22Rv1 (cell line): ENCODE measurements around the gene SLC6A1.
"Not testable (repeated sequence)": the region's sequence is repeated elsewhere in the genome, so short reads cannot be mapped to it uniquely, and the experiment has no call there.

Experiments used
- H3K27ac ChIP-seq: fragments of 450-650 bp; 2 replicates; pipeline ENCODE4 v1.5.1; 2017
- CTCF ChIP-seq: fragments of 450-650 bp; IDR thresholded peaks from 2 replicates; pipeline ENCODE4 v1.5.1; 2017; ENCODE audit warnings: mild to moderate bottlenecking
- ZFX ChIP-seq: fragments of 450-650 bp; IDR thresholded peaks from 2 replicates; pipeline ENCODE4 v1.6.1; 2017; ENCODE audit warnings: antibody characterized with exemption, borderline replicate concordance

Gene SLC6A1

GRCh38 chr3:11062704-11063103 lies 70.2 kb downstream of the SLC6A1 start:
- TF ChIP-seq CTCF (no peak), ZFX (no peak)
- no peak overlapping the region for H3K27ac ChIP-seq

GRCh38 chr3:11071096-11071755 lies 78.7 kb downstream of the SLC6A1 start:
- no peak overlapping the region for H3K27ac ChIP-seq
- TF ChIP-seq ZFX (no peak), CTCF (no peak)

- TF ChIP-seq CTCF (no peak), ZFX (no peak)
- H3K27ac ChIP-seq: no peak overlapping the region
These were observed 80.1 kb downstream of the SLC6A1 start for GRCh38 chr3:11072631-11073030.

- H3K27ac ChIP-seq: no peak overlapping the region
- TF ChIP-seq CTCF: no peak
- no peak for TF ChIP-seq ZFX
These were observed 81.5 kb downstream of the SLC6A1 start for GRCh38 chr3:11074011-11074410.

GRCh38 chr3:11074451-11074850 lies 81.9 kb downstream of the SLC6A1 start:
- H3K27ac ChIP-seq: no peak overlapping the region
- TF ChIP-seq CTCF (no peak), ZFX (no peak)

- not testable (repeated sequence) for H3K27ac ChIP-seq
These were observed 82.6 kb downstream of the SLC6A1 start for GRCh38 chr3:11075122-11075521.

- H3K27ac ChIP-seq: no peak overlapping the region
- no peak for TF ChIP-seq ZFX
- TF ChIP-seq CTCF: no peak
These were observed 84.2 kb downstream of the SLC6A1 start for GRCh38 chr3:11076711-11077110.

- H3K27ac ChIP-seq: no peak overlapping the region
- TF ChIP-seq ZFX: no peak
- TF ChIP-seq CTCF: no peak
These were observed 84.9 kb downstream of the SLC6A1 start for GRCh38 chr3:11077466-11077865.
